HuH-7 (cell line): ENCODE data around the gene UBE2E2.

Experiments
- DNase-seq: peaks from one replicate; pipeline ENCODE4 v3.0.0; 2011; ENCODE audit warnings: low spot score

Gene UBE2E2

DNA sequence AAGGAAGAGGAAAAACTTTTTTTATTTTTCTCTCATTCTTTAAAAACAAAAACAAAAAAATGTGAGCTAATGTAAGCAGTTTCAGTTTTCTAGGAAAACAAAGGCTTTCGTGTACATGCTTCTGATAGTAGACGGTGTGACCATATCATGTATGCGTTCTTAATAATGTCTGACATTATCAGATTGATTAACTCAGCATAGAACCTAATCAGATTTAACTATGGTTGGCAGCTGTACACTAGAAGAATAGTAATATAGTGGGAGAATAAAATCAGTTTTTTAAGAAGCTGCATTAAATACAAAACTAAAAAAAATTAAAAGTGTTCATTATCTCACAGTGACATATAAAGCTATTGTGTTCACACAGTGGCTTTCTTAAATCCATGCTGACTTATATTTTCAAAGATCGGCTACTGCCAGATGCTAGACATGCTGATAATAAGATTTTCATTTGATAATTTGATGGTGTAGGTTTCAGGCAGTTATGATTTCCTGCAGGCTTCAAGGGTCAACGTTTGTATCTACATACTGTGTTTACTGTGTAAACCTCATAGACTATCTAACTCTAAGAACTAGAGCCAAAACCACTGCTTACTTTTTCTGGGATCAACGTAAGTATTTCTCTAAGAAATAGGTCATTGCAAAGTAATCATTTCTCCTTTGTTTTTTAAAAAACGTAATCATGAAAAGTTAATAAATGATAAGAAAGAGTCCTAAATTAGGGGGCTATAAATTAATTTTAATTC lies 74.0 kb downstream of the UBE2E2 start:
- DNase-seq, result no peak

DNA sequence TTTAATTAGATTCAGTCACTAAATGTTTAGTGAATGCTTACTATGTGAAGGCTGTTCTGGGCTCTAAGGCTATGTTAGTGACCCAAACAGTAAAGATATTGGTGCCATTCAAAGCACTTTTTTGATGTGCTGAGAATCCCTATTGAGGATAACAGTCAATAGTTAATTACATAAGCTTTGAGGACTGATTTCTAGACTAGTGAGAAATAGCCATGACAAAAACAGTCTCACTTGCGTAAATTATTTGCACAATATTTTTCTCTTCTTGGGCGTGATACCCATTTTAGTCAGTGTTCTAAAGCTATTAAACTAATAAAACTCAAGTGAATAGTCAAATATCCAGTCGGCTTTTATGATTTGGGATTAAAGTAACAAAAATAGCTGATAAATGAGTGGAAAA lies 74.6 kb downstream of the UBE2E2 start:
- DNase-seq, result no peak

DNA sequence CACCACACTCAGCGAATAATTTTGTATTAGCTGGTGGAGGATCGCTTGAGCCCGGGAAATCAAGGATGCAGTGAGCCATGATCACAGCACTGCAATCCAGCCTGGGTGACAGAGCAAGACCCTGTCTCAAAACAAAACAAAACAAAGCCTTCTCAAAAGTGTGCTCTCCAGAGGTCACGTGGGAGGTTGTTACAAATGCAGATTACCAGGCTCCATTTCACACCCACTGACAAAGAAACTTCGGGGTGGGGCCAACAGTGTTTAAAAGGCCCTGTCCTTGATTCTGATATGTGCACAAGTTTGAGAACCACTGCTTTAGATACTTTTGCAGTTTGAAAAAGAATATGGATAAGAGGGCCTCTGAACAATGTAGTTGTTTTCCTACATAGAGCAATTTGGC lies 80.5 kb downstream of the UBE2E2 start:
- no peak for DNase-seq

GRCh38 chr3:23288286-23288685 lies 85.2 kb downstream of the UBE2E2 start:
- no peak for DNase-seq

DNA sequence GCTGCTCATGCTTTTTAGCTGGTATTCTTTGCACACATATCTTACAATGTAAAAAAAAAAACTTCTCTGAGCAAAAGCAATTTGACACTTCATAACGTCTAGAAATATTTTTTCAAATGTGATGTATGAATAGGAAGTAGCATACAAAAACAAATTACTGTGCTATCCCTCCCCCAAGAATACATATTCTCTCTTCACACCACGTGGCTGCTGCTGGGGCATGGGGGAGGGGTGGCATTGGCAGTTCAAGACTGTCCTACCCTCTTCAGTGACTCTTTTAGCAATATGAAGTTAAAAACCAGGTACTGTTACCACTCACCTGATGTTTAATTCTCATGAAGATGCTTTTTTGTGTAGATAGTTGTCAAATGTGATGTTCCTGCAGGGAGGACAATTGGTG lies 85.6 kb downstream of the UBE2E2 start:
- DNase-seq, result no peak

- no peak for DNase-seq
Observed at GRCh38 chr3:23292432-23292831, 89.3 kb downstream of the UBE2E2 start.

- DNase-seq, result no peak
Observed at GRCh38 chr3:23294770-23295387, 91.8 kb downstream of the UBE2E2 start.

DNA sequence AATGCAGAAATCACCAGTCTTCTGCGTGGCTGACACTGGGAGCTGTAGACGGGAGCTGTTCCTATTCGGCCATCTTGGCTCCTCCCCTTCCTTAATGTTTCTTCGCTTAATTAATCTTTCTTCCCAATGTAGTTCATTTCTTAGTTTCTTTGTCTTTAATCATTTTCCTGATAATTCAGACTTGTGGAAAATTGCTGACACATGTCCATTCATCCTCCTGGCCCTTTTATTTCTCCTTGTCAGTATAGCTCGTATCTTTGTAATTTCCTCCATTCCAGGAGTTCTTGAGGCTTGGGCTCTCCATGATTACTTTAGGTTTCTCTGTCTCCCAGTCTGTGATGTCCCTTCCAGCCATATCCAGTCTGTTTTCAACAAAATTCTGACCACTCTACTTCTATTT lies 98.7 kb downstream of the UBE2E2 start:
- no peak for DNase-seq

DNA sequence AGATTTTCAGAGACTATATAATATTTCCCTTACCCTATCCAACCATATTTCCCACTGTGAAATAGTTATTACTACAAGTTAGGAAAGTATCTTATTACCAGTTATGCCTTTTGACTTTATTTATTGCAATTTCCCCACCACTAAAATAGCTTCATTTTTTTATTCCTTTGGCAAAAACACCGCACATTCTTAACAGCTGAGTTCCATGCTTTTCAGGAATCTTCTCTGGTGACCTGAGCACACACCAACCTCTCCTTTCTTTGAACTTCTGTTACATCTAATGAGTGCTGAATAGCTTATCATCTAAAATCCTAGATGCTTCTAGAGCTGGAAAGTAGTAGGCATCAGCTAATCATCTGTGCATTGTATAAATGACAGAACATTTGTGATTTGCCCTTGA lies 99.1 kb downstream of the UBE2E2 start:
- DNase-seq, result no peak

DNA sequence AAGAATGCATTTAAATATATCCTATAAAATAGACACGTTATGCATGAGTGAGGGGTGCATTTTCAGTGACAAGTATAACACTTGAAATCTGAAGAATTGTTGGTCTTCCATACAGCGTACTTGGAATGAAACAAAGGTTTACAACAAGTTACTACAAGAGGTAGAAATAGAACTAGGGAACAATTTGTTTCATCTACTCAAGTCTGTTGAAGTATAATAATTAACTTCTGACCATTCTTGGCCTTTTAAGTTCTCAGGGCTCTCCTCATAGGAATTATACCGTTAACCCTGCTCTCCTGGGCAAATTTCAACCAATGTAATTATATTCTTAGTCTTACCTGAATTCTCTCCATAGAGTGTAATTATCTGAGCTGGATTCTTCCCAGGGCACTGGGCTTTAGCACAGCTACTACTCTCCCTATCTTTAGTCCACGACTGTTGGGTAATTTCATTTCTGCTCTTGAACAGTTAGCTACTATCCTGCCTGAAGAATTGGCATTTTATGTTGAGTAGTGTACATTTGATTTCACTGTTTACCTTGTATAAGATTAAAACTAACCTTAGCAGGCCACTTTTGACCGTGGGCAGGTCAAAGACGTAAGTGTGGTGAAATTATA lies 100.6 kb downstream of the UBE2E2 start:
- DNase-seq, result no peak

GRCh38 chr3:23304424-23304823 lies 101.3 kb downstream of the UBE2E2 start:
- no peak for DNase-seq

- no peak for DNase-seq
Observed at GRCh38 chr3:23308986-23309625, 106.0 kb downstream of the UBE2E2 start.

DNA sequence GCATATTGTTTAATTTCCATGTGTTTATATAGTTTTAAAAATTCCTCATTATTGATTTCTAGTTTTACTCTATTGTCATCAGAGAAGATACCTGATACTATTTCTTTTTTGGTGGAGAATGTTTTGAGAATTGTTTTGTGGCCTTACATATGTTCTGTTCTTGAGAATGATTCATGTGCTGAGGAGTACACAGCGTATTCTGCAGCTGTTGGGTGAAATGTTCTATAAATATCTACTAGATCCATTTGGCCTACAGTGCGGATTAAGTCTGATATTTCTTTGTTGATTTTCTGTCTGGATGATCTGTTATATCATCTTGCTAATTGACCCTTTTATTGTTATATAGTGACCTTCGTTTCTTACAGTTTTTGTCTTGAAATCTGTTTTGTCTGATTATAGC lies 109.7 kb downstream of the UBE2E2 start:
- no peak for DNase-seq

- DNase-seq, result no peak
Observed at GRCh38 chr3:23314981-23315762, 112.0 kb downstream of the UBE2E2 start.

- DNase-seq, result no peak
Observed at GRCh38 chr3:23316924-23317323, 113.8 kb downstream of the UBE2E2 start.

- no peak for DNase-seq
Observed at GRCh38 chr3:23319366-23320312, 116.5 kb downstream of the UBE2E2 start.

DNA sequence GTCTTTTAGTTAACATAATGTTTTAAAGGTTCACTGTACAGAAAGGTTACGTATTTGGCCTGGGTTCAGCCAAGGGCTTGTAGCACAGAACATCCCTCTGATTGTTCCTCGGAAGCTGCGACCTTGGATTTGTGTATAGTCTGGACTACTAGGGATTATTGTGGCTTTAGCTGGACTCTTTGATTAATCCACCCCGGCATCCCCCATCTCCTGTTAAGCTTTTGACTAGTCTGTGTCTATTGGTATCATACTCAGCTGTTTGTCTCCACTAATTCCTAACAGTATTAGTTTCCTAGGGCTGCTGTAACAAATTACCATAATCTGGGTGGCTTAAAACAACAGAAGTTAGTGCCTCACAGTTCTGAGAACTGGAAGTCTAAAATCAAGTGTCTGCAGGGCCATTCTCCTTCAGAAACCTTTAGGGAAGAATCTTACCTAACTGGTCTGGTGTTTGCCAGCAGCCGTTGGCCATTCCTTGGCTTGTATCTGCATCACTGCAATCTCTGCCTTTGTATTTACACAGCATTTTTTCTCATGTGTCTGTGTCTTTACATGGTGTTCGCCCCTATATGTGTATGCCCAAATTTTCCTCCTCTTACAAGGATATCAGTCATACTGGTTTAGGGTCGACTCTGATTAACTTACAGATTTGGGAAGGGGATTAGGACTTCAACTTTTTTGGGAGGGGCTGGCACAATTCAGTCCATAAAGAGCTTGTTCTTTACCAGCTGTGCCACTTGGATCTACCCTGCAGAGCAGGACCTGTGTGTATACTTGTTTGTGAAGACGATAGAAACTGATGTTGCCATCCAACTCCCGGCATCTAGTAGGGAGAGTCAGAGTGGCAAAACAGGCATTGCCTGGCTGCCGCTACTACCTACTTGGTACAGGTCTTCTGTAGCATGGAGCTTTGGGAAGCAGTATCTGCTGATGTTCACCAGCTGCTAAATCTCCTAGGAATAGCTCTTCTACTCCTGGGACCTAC lies 117.8 kb downstream of the UBE2E2 start:
- DNase-seq, result no peak

- DNase-seq, result no peak
Observed at GRCh38 chr3:23324745-23325144, 121.6 kb downstream of the UBE2E2 start.

GRCh38 chr3:23325466-23326065 lies 122.4 kb downstream of the UBE2E2 start:
- DNase-seq, result no peak
